IPS-18c (cell line): ENCODE results near the gene ATP2B1.
"Not testable (repeated sequence)": the region's sequence is repeated elsewhere in the genome, so short reads cannot be mapped to it uniquely, and the experiment has no call there.

Experiments used
- H3K4me3 ChIP-seq: 2 replicates; pipeline ENCODE4 v1.7.0; 2013; ENCODE audit warnings: low read depth, mild to moderate bottlenecking, low read length, moderate library complexity; ENCODE audit not compliant: insufficient read depth
- H3K9me3 ChIP-seq: one replicate; pipeline ENCODE4 v1.6.1; 2013; ENCODE audit warnings: mild to moderate bottlenecking, low read length, moderate library complexity; ENCODE audit not compliant: control insufficient read depth, insufficient read depth

ATP2B1 gene

DNA sequence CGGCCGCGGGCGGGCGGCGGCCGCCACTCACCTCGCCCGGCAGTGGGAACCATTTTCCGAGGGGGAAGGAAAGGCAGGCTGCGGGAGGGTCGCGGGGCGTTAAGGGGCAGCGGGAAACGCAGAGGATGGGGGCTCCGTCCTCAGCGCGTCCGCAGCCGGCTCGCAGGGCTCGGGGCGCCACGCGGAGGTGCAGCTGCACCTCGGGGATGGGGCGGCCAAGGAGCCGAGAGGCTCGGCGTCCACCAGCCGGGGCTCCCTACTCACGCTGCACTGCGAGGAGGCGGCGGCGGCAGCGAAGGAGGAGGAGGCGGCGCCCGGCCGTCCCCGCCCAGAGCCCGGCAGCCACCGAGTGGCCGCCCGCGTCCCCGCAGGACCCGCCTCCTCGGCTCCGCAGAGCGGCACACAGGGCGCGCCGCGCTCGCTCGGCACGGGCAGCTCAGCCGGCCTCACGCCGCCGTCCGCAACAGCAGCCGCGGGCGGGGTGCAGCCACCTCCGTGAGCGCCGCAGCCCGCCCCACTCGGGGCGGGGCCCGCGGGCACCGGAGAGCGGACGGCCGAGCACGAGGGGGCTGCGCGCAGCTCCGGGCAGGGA lies at the start of gene ATP2B1:
ATP2B1 (minus strand) TSS at position 274 of the 592 bp plus-strand sequence. CDS start 52,952 bp downstream, outside the sequence.
- H3K4me3 ChIP-seq = peak within 1 kb of the TSS; percentile 90
- no peaks in the 10 kb centered on the region for H3K9me3 ChIP-seq

DNA sequence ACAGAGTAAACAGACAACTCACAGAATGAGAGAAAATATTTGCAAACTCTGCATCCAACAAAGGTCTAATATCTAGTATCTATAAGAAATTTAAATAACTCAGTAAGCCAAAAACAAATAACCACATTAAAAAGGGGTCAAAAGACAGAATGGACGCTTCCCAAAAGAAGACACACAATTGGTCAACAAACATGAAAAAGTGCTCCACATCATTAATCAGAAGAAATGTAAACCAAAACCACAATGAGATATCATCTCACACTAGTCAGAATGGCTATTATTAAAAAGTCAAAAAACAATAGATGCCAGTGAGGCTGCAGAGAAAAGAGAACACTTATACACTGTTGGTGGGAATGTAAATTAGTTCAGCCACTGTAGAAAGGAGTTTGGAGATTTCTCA lies 49.3 kb upstream of the ATP2B1 start:
- H3K4me3 ChIP-seq, H3K9me3 ChIP-seq: not testable (repeated sequence)

DNA sequence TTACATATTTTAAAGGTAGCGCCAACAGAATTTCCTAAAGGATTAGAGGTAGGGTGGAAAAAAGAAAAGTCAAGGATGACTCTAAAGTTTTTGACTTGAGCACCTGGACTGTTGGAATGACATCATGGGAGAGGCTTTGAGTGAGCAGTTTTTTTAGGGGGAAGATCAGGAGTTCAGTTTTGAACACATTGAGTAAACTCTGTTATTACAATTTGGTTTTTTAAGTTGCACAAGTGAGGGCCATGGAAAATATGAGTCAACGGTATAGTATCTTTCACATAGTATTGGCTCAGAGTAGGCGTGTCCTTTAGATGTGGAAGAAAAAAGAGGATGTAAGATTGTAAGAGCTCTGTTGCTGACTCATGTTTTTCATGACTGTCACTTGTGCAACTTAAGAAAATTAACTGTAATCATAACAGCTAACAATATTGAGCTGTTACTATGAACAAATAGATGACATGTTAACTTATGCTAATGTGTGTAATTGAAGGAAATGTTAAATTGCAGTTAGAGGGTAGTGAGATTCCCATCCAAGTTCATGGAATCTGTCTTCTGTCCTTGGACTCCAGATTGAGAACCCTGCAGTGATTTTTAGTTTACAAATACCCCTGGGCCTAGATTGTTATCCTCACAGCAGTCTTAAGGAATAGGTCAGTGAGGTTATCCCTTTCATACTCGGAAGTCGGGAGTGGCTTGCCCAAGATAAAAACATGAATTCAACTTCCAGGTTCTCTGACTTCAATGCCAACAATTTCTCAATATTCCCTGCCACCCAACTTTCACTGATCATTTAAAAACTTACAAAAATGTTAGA lies 48.2 kb upstream of the ATP2B1 start:
- H3K9me3 ChIP-seq = no peaks in the 10 kb centered on the region
- no peak overlapping the region for H3K4me3 ChIP-seq

DNA sequence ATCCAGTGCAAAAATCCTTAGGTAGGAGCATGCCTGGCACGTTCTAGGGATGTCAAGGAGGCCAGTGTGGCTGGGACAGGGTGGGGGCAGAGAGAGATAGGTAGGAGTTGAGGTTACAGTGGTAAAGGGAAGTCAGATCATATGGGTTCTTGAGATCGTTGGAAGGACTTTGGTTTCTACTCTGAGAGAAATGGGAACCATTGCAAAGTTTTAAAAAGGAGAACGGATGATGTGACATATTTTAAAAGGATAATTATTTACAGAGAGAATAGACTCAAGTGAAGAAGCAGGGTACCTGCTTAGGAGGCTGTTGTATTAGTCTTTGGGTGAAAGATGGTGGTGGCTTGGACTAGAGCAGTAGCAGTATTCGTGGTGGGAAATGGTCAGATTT lies 47.6 kb upstream of the ATP2B1 start:
- H3K9me3 ChIP-seq = no peaks in the 10 kb centered on the region
- no peak overlapping the region for H3K4me3 ChIP-seq

DNA sequence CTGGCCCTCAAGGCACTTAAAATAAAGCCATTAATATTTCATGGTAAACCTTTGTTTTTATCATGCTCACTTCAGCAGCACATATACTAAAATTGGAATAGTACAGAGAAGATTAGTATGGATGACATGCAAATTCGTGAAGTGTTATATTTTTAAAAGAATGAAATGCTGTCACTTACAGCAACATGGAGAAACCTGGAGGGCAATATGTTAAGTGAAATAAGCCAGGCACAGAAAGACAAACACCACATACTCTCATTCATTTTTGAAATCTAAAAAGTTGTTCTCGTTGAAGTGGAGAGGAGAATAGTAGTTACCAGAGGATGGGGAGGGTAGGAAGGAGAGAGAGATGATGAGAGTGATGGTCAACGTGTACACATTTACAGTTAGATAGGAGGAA lies 45.4 kb upstream of the ATP2B1 start:
- no peak overlapping the region for H3K4me3 ChIP-seq

DNA sequence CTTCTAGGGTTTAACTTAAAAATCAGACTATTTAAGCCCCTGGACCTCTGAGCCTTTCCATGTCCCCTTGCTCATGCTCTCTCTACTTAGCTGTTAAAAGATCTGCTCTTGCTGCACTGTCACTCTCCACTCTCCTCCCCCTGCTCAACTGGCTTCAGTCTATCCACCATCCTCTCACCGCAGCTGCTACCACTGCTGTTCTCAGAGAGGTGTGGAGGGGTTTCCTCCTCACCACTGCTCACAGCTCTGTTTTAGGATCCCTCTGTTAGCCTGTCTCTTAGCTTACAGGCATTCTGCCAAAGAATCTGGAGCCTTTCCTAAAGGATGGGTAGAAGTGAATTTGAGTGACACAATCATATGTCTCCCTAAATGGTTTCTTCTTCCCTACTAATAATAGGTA lies 43.7 kb upstream of the ATP2B1 start:
- H3K4me3 ChIP-seq = no peak overlapping the region
- no peaks in the 10 kb centered on the region for H3K9me3 ChIP-seq

More for the DNA sequence above, 45.4 kb upstream of the ATP2B1 start:
- no peaks in the 10 kb centered on the region for H3K9me3 ChIP-seq

DNA sequence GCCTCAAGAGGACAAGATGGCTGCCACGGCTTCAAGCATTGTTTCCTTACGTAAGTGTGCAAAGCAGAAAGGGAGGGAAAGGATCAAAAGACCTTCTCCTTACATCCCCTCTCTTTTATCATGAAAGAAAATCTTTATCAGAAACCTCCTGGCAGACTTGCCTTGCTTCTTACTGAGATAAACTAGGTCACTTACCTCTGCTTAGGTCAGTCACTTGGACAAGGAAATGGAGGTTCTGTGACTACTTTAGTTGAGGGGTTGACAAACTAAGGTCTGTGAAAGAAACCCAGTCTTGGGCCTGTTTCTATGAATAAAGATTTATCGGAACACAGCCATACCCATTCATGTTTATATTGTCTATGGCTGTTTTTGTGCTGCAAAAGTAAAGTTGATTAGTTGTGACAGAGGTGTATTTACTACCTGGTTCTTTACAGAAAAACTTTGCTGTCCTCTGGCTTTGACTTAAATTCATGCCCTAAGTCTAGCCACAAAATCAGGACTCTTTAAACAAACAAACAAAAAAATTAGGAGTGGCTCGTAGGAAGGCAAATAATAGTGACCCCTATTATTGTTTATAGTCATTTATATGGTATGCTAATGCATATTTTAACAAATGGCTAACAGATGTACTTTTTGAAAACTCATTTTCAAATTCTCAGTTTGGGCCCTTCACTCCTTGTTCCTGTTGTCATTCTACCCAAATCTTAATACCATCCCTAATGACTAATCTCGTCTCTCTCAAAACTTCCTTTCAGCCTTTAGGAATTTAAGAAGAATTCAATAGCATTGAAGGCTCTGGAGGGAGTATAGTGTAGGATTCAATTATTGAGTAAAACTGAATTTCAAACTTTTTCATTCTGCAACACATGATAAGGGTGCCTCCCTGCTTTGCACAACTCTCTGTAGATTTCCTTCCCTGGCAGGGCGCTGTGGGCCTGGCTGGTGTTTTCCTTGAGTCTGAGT lies 42.0 kb upstream of the ATP2B1 start:
- no peaks in the 10 kb centered on the region for H3K9me3 ChIP-seq
- no peak overlapping the region for H3K4me3 ChIP-seq

DNA sequence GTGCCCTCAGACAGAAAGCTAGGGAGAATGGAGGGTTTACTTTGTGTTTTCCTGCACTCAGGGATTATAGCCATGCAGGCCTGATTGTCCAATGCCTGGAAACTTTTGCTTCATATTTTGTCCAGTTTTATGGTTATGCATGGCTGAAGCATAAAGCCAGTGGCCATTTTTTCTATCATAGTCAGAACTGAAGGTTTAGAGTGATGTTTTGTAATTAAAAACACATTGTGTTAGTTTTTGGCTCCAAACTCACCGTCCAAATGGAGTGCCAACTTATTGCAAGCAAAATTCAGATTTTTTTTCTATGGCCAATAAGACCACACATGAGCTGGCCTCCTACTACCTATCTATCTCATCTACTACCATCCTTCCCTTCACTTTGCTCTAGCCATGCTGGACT lies 40.2 kb upstream of the ATP2B1 start:
- H3K4me3 ChIP-seq = no peak overlapping the region
- no peaks in the 10 kb centered on the region for H3K9me3 ChIP-seq

DNA sequence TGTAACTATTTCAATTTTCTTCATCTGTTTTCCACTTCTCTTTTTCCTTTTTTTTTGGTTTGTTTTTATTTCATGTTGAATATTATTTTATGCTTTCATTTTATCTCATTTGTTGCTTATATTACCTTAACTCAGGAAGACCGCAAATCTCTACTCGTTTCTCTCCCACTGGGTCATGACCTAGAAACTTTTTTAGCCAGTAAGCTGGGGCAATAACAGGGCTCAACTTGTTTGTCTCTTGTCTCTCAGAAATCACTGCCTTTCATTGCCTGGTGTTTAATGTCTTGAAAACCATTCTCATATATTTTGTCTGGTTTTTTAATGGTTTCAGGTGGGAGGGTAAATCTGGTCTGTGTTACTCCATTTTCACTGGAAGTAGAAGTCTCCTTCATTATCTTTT lies 36.6 kb upstream of the ATP2B1 start:
- no peaks in the 10 kb centered on the region for H3K9me3 ChIP-seq
- H3K4me3 ChIP-seq = no peak overlapping the region

DNA sequence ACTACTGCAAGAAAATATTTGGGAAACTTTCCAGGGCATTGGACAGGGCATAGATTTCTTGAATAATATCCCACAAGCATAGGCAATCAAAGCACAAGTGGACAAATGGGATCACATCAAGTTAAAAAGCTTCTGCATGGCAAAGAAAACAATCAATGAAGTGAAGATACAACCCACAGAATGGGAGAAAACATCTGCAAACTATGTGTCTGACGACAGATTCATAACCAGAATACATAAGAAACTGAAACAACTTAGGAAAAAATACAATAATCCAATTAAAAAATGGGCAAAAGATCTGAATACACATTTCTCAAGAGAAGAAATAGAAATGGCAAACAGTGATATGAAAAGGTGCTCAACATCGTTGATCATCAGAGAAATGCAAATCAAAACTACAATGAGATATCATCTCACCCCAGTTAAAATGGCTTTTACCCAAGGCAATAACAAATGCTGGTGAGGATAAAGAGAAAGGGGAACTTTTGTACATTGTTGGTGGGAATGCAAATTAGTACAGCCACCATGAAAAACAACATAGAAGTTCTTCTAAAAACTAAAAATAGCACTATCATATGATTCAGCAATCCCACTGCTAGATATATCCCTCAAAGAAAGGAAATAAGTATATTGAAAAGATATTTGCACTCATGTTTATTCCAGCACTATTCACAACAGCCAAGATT lies 33.8 kb upstream of the ATP2B1 start:
- no peaks in the 10 kb centered on the region for H3K9me3 ChIP-seq
- H3K4me3 ChIP-seq = no peak overlapping the region

DNA sequence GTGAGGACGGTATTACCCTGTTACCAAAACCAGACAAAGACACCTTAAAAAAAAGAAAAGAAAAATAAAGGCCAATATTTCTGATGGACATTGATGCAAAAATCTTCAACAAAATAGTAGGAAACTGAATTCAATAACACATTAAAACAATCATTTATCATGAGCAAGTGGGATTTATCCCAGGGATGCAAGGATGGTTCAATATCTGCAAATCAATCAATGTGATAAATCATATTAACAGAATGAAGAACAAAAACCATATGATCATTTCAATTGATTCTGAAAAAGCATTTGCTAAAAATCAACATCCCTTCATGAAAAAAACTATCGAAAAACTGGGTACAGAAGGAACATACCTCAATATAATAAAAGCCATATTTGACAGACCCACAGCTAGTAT lies 32.3 kb upstream of the ATP2B1 start:
- Histone ChIP-seq H3K9me3 (no peaks in the 10 kb centered on the region), H3K4me3 (no peak overlapping the region)

DNA sequence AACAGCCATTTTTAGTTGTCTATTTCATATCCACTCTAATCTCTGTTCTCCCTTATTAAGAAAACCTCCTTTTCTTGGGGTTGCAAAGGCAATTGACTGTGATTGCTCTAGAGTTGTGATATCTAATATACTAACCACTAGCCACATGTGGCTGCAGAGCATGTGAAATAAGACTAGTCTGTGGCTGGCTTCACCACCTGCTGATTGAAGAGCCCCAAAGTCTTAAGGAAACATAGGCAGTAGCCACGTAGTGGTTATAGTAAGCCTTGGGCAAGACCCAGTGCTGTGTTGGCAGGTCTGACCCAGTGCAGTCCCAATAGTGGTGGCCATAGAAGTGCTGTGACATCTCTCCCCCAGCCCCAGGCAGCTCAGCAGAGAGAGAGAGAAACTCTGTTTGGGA lies 28.4 kb upstream of the ATP2B1 start:
- Histone ChIP-seq H3K9me3 (no peaks in the 10 kb centered on the region), H3K4me3 (no peak overlapping the region)

DNA sequence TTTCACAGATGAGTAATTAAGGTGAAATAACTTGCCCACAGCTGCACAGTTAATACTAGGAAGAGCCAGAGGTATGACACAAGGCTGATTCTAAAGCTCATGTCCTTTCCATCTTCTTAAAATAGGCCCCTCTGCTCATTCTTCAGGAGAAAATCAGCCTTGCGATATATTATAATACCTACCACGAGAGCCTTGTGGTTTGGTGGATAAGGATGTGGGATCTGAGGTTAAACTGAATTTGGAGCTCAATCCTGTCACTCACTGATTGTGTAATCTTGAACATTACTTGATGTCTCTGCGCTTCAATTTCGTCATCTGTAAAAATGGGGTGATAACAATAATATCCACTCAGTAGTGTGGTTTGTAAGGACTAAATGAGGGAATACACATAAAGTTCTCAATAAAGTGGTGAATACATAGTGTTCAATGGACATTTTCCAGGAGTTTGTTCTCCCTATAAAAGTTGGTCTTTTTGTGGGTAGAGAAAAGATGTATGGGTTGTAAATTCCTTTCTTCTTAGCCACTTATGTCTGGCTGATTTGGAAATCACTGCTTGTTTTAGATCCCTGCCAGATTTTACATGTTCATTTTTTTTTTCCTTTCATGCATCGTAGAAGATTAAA lies 25.1 kb upstream of the ATP2B1 start:
- H3K4me3 ChIP-seq = no peak overlapping the region
- H3K9me3 ChIP-seq = no peaks in the 10 kb centered on the region

DNA sequence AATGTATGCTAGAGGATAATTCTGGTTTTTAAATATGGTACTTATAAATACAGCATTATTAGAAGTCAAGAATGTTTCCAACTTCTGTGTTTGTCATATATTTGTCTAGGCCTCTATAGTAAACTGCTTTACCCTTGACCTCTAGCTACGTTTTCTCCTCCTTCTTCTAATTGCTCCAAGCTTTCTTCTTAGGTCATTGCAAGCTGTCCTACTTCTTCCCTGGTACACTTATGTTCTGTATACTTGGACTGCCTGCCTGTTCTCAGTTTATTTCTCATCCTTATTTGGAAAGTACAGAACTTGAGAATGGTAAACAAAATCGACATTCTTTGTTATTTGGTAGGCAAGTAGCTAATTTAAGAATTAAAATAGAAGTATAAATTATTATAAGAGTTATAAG lies 23.9 kb upstream of the ATP2B1 start:
- Histone ChIP-seq H3K4me3 (no peak overlapping the region), H3K9me3 (no peaks in the 10 kb centered on the region)

DNA sequence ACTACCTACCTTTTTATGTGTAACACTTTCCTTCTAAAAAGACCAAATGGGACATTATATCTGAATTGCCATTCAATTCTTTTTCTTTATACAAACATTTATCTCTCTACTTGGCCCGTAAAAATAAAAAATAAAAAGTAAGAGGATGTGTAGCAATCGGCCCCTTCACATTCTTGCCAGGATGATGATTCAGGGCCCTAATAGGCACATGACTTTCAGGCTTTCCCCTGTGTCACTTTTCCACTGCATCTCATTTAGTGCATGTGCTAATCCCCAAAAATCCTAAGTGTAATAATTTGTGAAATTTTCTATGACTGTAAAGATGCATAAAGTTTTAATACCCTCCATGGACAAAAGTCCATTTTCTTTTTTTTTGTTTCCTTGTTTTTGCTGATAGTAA lies 23.0 kb upstream of the ATP2B1 start:
- no peak overlapping the region for H3K4me3 ChIP-seq

DNA sequence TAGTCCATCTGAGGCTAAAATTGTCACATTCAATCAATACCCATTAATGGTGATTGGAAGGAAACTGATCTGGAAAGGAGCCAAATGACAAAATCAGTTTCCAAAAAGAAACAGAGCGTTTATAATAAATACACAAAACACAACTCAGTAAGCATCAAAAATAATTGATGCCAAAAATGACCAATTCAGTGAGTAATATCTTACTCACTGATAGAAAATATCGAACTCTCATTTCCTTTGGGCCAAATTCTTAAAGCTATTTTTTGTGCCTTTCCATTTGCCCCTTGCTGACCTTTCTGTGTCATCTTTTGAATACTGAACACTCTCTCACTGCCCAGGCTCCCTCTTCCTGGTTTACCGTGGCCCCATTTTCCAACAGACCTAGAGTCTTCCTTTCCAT lies 22.5 kb upstream of the ATP2B1 start:
- Histone ChIP-seq H3K9me3 (no peaks in the 10 kb centered on the region), H3K4me3 (no peak overlapping the region)

More for the DNA sequence above, 23.0 kb upstream of the ATP2B1 start:
- no peaks in the 10 kb centered on the region for H3K9me3 ChIP-seq

DNA sequence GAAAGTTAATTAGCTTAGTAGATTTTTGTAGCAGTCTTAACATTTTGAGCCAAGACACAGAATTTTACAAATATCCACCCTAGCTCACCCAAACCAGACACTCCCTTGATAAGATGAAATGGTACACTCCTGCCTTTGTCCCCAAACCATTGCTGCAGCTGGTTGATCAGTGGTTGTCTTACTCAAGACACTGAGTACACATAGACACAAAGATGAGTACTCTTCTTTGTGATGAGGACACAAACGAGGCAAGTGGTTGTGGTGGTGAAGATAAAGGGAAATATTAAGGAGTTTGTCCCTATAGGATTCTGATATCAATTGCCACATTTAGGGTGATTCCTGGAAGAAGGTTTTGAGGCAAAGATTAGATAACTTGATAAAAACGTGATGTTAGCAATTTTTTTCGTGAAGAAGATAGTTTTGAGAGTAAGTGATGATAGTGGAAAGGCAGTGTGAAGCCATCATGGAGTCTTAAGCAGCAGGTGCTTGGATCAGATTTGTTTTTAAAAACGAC lies 21.4 kb upstream of the ATP2B1 start:
- Histone ChIP-seq H3K4me3 (no peak overlapping the region), H3K9me3 (no peaks in the 10 kb centered on the region)
